Stimulated activated CD4-positive, alpha-beta T cell treated with anti-CD3 and anti-CD28 coated beads, Interleukin-2, amount 100 ng/mL, for 4 hours (primary cell): ENCODE data around the gene HAUS7.

Experiments
- DNase-seq: peaks from one replicate; pipeline ENCODE4 v3.0.0-alpha.2; 2020; ENCODE audit warnings: low read depth

Gene HAUS7

GRCh38 chrX:153499341-153499740 lies 29.0 kb upstream of the HAUS7 start:
- DNase-seq: no peak

- DNase-seq: no peak
Observed at GRCh38 chrX:153498453-153498852, 28.1 kb upstream of the HAUS7 start.

- DNase-seq: no peak
Observed at GRCh38 chrX:153496590-153496959, 26.2 kb upstream of the HAUS7 start.

GRCh38 chrX:153495903-153496589 lies 25.7 kb upstream of the HAUS7 start:
- no peak for DNase-seq

- DNase-seq: no peak
Observed at GRCh38 chrX:153495362-153495751, 25.0 kb upstream of the HAUS7 start.

GRCh38 chrX:153494541-153495361 lies 24.4 kb upstream of the HAUS7 start, which contains the start of gene BGN:
TSS of gene BGN (plus strand) at chrX:153494980. CDS start at chrX:153504632, 9,652 bp downstream.
- no peak for DNase-seq

- DNase-seq: no peak
Observed at GRCh38 chrX:153494061-153494460, 23.7 kb upstream of the HAUS7 start.

- no peak for DNase-seq
Observed at GRCh38 chrX:153493085-153493484, 22.7 kb upstream of the HAUS7 start.

- no peak for DNase-seq
Observed at GRCh38 chrX:153492543-153492942, 22.2 kb upstream of the HAUS7 start.

GRCh38 chrX:153491918-153492317 lies 21.5 kb upstream of the HAUS7 start:
- no peak for DNase-seq

- DNase-seq: no peak
Observed at GRCh38 chrX:153491351-153491914, 21.1 kb upstream of the HAUS7 start.

- DNase-seq: no peak
Observed at GRCh38 chrX:153490217-153490930, 20.0 kb upstream of the HAUS7 start.

- no peak for DNase-seq
Observed at GRCh38 chrX:153488231-153488914, 18.0 kb upstream of the HAUS7 start.

- no peak for DNase-seq
Observed at GRCh38 chrX:153487590-153488071, 17.3 kb upstream of the HAUS7 start.

GRCh38 chrX:153486171-153486570 lies 15.8 kb upstream of the HAUS7 start:
- DNase-seq: no peak

GRCh38 chrX:153485396-153486080 lies 15.2 kb upstream of the HAUS7 start:
- DNase-seq: no peak

- no peak for DNase-seq
Observed at GRCh38 chrX:153482376-153483015, 12.1 kb upstream of the HAUS7 start.

- no peak for DNase-seq
Observed at GRCh38 chrX:153481043-153481442, 10.7 kb upstream of the HAUS7 start.

- no peak for DNase-seq
Observed at GRCh38 chrX:153478746-153479145, 8.4 kb upstream of the HAUS7 start.

GRCh38 chrX:153477901-153478300 lies 7.5 kb upstream of the HAUS7 start:
- no peak for DNase-seq
